GM19467 (cell line): ENCODE data around the gene AMBP.

Experiments used
- ATAC-seq: cut with Tn5 transposase; IDR thresholded peaks from one replicate; pipeline ENCODE4 v1.9.1; 2021; ENCODE audit warnings: mild to moderate bottlenecking, moderate library complexity; ENCODE audit not compliant: unreplicated experiment

The AMBP gene

DNA sequence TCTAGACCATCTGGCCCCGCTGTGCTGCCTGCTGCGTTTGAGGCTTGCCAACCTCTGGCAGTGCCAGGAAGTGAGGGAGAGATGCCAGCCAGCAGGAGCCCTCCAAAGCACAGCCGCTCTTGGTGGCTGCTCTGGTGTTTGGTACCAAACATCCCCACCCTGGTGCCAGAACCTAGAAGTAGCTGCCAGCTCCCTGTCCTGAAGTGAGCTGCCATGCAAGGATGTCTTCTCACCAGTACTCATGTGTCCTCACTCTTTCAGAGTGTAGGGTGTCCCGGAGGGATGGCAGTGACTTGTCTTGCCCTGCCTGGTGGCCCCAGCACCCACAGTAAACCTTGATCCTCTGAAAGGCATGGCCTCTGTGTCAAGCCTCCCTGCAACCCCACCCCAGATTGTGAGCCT lies 43.4 kb downstream of the AMBP start:
- ATAC-seq = no peak

GRCh38 chr9:114034196-114034595 lies 43.9 kb downstream of the AMBP start:
- no peak for ATAC-seq

DNA sequence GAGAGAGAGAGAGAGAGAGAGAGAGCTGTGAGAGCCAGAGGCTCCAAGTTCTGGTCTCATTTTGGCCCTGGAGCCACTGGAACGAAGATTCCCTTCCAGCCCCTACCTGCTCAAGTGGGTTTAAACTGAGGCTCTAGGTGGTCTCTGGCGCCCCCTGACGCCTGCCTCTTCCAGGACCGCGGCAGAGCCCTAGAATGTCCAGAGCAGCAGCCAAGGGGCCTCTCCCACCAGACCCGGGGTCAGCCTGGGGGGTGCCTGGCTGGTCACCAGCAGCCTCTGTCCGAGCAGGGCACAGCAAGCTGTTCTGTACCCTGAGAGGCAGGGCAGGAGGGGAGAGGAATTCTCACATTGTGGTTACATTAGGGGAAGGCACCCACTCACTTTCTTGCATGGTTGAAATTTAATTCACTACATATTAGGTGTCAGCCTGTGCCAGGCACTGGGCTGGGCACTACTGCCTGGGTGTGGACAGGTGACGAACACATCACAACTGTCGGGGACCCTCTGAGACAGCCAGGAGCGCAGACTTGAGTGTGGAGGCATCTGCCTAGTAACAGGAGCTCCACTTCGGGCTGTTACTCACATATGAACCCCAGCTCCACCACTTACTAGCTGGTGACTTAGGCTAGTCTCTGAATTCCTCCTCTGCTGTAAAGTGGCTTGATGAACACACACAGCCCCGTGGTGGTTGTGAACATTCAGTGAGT lies 44.5 kb downstream of the AMBP start:
- ATAC-seq = no peak

- no peak for ATAC-seq
These were observed 45.9 kb downstream of the AMBP start for GRCh38 chr9:114031948-114032840.

DNA sequence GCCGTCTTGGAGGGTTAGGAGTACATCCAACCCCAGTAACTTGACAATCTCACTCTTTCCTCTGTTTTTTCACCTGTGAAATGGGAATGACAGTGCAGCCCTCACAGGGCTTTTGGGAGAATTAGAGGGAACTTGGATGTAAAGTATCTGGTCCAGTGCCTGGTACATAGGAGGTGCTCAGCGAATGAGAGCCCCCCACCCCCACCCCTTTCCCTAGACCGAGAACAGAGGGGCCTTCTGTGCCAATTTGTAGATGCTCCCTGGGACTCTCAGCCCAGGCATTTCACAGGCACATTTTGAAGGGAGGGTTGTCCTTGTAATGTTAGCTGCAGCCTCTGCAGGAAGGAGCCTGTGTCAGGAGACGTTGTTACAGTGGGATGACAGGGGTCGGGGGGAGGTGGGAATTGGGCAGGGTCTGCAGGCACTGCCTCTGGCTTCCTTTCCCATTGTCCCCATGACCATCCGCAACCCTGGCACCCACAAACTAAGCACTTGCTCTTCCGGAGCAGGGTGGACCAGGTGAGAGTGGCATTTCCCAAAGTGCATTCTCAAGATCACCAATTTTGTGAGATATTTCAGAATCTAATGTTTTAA lies 47.0 kb downstream of the AMBP start:
- no peak for ATAC-seq

- ATAC-seq = no peak
These were observed 47.7 kb downstream of the AMBP start for GRCh38 chr9:114030364-114030763.

DNA sequence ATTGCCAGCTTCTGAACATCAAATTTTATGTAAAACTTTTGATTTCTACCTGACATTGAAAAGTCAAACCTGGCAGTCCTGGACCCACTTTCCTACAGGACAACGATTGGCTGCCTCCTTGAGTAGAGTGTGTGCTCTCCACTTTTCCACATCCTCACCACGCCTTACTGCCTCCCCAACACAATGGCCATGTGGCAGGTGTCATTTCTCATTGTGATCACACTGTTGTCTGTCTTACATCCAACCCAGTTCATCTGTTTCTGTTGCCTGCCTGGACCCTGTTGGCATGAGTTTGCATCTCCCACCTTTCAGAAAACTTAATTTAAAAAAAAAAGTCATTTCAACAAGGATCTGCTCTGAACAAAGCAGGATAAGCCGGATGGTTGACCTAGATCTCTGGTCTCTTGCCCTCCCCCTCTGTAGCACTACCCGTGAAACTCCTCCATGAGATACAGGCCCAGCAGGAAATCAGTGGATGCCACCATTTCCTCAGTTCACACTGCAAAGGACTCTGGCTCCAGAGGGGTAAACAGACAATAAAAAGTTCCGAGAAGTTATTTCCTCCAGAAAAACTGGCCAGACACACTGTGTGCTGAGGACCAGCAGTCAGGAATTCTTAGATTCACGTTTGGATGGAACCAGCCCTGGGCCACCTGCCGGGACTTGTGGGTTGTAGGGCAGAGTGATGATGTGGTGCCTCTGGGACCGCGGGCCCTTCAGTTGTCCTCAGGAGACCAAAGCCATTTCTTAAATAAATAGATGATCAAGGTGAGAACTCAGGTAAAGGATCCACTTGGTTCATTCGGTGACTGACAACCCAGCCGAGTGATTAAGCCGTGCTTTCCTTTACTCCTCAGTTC lies 48.6 kb downstream of the AMBP start:
- ATAC-seq = no peak

DNA sequence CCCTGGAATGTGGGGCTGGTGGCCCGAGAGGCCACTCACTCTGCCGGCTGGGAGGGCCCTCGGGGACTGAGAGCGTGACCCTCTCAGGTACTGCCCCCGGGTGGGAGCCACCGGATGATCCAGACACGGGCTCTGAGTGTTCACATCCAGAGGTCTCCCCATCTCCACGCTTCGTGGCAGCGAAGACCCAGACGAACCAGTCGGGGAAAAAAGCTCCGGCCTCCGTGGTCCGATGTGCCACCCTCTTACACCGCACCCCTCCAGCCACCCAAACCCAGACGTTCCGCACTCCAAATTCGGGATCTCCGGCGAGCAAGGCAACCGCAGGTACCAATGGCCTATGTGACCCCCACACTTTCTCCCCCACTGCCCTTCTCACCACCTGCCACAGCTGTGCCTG lies 49.5 kb downstream of the AMBP start:
- ATAC-seq = no peak

DNA sequence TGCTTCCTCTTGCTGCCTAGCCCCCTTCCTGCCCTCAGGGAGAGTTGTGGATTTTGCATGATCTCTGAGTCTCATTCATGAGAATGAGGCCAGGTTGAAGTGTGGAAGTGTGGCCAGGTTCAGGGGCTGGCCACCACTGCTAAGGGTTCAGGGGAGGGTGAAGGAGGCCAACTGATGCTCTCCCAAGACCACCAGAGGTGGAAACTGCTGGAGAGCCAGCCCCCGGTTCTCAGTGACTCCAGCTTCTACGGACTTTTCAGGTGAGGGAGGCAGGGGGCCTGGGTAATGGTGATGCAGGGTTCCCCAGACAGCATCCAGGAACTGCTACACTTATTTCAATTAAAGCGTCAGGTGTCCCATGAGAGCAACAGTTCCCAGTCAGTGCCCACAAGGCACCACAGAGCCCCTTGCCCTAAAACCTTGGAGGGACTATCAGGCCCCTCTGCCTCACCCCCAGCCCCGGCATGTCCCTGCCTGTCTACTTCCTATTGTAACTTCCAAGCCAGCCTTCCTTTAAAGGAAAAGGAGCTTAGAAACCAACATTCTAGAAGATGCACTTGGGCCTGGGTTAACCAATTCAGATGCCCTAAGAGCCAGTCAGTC lies 50.1 kb downstream of the AMBP start:
- ATAC-seq = no peak

- no peak for ATAC-seq
These were observed 50.8 kb downstream of the AMBP start for GRCh38 chr9:114027159-114027862.

- no peak for ATAC-seq
These were observed 51.8 kb downstream of the AMBP start for GRCh38 chr9:114026335-114026734.

- ATAC-seq = no peak
These were observed 52.3 kb downstream of the AMBP start for GRCh38 chr9:114025760-114026159.

- no peak for ATAC-seq
These were observed 52.8 kb downstream of the AMBP start for GRCh38 chr9:114025196-114025753.

GRCh38 chr9:114023961-114024360 lies 54.1 kb downstream of the AMBP start:
- no peak for ATAC-seq

DNA sequence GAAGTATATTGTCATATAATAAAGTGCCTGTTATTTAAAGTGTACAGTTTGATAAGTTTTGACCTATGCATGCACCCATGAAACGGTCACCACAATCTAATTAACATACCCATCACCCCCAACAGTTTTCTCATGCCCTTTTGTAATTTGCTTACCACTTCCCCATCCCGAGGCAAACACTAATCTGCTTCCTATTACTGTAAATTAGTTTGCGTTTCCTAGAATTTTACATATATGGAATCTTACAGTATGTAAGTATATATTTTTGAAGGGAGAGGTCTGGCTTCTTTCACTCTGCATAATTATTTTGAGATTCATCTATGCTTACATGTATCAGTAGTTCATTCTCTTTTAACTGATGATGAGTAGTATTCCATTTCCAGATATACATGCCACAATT lies 56.5 kb downstream of the AMBP start:
- ATAC-seq = no peak

DNA sequence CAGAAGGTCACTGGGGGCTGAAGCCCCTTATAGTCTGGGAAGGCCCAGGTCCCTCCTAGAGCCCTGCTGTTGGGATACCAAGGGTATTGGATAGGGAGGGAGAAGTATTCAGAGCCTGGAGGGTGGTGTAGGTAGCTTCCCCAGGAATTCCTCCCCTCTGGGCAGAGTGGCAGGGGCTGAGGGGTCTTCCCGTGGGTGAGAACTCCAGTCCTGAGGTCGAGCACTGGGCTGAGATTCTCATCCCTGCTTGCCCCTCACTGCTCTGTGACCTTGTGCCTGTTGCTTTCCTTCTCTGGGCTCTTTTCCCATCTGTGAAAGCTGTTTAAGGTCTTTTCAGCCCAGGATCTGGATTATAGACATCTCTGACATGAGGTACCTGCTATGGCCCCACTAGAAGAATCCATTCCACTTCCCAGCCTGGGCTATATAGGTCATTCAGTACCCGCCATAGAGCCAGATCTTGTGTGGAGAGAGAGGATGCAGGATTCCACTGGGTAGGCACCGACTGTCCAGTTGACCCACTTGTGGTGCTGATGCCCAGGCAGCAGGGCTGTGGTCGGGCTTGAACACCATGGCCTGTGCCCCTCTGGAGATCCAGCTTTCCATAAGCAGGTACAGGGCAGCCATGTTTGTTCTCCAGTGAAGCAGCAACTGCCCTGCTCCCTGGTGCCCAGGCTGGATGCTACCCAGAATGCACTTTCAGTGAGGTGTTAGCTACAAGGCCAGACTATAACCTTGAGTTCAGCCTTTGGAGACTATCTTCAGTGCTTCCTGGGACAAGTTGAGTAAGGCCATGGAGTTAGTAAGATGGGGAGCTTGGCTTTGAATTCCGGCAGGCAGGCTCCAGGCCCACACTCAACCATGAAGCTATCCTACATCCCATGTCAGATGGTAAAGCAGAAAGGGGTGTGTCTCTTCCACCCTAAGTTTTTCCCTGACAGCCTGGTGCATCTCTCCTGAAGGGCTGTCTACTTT lies 60.1 kb downstream of the AMBP start:
- ATAC-seq = no peak

- no peak for ATAC-seq
These were observed 61.3 kb downstream of the AMBP start for GRCh38 chr9:114016629-114017423.

GRCh38 chr9:114016101-114016500 lies 62.0 kb downstream of the AMBP start:
- ATAC-seq = no peak
